ENCODE data around the gene IFNA6.

Gene IFNA6

DNA sequence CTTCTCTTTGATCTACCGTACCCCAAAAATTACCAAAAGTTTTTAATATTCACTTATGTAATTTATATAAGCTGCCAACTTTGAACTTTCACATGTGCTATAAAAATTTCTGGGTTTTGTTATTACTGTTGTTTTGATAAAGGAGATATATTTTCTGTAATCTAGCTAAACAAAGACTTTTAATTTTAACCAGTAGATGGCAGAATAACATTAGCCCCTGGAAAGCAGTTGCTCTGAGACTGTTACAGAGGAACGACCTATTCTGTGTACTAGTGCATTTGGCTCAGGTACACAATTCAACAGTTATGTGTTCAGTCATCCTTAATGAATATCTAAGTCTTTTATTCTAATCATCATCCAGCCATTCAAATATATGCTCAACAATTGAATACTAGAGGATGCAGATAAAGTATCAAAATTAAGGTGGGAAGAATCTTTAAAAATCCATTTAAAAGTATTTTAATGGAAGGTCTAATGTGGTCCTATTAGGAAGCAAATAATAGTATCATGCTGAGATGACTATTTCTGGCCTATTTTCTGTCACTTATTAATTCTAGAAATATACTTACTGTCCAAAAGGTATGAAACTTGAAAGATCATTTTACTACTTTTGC, 24.1 kb downstream of the IFNA6 start:
- DNase-seq (ENCODE audit: low spot score) = peak; percentile 42
- ChIA-PET CTCF (interaction anchor here (0.6 to 1.8 kb wide), 7 partner anchors 48 to 611 kb away, joined by 3 to 8 read pairs (median 3); no protein-coding TSS in a partner anchor), POLR2A (ENCODE audit: low non-redundant PET) (no interaction called here)
- TF ChIP-seq, protein P1, sequence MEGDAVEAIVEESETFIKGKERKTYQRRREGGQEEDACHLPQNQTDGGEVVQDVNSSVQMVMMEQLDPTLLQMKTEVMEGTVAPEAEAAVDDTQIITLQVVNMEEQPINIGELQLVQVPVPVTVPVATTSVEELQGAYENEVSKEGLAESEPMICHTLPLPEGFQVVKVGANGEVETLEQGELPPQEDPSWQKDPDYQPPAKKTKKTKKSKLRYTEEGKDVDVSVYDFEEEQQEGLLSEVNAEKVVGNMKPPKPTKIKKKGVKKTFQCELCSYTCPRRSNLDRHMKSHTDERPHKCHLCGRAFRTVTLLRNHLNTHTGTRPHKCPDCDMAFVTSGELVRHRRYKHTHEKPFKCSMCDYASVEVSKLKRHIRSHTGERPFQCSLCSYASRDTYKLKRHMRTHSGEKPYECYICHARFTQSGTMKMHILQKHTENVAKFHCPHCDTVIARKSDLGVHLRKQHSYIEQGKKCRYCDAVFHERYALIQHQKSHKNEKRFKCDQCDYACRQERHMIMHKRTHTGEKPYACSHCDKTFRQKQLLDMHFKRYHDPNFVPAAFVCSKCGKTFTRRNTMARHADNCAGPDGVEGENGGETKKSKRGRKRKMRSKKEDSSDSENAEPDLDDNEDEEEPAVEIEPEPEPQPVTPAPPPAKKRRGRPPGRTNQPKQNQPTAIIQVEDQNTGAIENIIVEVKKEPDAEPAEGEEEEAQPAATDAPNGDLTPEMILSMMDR (conservative IDR thresholded peaks at IDR 0.05; ENCODE audit: low read depth) = peak; percentile 89
- H3K27ac ChIP-seq = no peak overlapping the region

DNA sequence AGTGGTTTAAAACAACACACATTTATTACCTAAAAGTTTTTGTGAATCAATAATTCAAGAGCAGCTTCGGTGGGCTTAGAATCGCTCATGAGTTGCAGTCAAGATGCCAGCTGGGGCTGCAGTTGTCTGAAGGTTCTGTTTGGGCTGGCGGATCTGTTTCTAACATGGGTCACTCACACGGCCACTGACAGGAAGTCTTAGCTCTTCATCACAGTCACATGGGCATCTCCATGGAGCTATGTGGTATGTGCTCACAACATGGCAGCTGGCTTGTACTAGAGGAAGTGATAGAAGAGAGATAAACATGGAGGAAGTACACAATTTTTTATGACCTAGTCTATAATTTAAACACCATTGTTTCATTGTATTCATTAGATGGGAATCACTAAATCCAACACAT, 26.6 kb downstream of the IFNA6 start:
- POLR2A ChIA-PET (ENCODE audit: low non-redundant PET) = no interaction called here
- no peak overlapping the region for H3K27ac ChIP-seq
- no peak for DNase-seq (ENCODE audit: low spot score)
- CTCF ChIA-PET = interaction anchor here (0.5 to 1.5 kb wide), 2 partner anchors 30 to 110 kb away, joined by 3 to 5 read pairs; no protein-coding TSS in a partner anchor
- TF ChIP-seq, protein P1 (conservative IDR thresholded peaks at IDR 0.05; ENCODE audit: low read depth) = no peak

DNA sequence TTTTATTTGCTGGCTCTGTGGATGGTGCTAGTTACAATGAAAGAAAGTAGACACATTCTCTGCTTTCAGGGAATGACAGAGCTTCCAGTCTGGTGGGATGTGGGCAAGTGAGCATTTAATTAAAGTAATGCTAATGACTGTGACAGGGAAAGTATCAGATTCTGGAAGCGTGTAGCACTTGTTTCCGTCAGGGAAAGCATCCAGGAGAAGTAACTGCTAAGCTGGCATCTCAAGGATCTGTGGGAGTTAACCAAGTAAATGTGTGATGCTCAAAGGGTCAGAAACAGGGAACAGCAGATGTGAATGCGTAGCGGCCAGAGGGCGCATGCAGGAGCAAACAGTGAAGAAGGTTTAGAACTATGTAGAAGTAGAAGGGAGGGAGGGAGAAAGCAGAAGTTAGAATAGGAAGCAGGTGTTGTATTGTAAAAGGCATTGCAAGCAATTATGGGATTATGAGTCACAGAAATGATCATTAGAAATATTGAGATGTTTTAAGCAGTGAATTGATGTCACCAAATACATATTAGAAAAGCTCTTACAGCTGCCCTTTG, 27.7 kb downstream of the IFNA6 start:
- H3K27ac ChIP-seq = no peak overlapping the region
- TF ChIP-seq, protein P1 (conservative IDR thresholded peaks at IDR 0.05; ENCODE audit: low read depth) = no peak
- no peak for DNase-seq (ENCODE audit: low spot score)
- ChIA-PET CTCF (interaction anchor here (0.7 to 1.5 kb wide), 2 partner anchors 112 to 231 kb away, joined by 5 read pairs; no protein-coding TSS in a partner anchor), POLR2A (ENCODE audit: low non-redundant PET) (no interaction called here)

DNA sequence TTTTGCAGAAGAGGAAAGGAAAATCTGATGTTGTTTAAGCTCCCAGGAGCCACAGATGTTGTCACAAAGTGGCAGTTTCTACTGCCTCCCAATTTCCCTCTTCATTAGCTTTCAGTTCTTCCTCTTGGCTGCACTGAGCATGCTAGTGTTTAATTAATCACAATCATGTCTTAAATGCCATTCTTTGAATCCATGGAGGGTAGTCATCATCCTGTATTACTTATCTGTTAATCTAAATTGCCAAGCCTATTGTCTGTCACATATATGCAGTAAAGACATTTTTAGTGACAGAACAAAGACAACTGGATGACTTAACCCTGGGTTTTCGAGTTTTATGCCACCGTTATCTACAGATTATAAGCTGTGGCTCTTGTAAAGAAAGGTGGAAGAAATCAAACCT, 30.2 kb downstream of the IFNA6 start:
- DNase-seq (ENCODE audit: low spot score) = no peak
- TF ChIP-seq, protein P1 (conservative IDR thresholded peaks at IDR 0.05; ENCODE audit: low read depth) = no peak
- H3K27ac ChIP-seq = no peak overlapping the region
- ChIA-PET CTCF (no interaction called here), POLR2A (ENCODE audit: low non-redundant PET) (no interaction called here)

DNA sequence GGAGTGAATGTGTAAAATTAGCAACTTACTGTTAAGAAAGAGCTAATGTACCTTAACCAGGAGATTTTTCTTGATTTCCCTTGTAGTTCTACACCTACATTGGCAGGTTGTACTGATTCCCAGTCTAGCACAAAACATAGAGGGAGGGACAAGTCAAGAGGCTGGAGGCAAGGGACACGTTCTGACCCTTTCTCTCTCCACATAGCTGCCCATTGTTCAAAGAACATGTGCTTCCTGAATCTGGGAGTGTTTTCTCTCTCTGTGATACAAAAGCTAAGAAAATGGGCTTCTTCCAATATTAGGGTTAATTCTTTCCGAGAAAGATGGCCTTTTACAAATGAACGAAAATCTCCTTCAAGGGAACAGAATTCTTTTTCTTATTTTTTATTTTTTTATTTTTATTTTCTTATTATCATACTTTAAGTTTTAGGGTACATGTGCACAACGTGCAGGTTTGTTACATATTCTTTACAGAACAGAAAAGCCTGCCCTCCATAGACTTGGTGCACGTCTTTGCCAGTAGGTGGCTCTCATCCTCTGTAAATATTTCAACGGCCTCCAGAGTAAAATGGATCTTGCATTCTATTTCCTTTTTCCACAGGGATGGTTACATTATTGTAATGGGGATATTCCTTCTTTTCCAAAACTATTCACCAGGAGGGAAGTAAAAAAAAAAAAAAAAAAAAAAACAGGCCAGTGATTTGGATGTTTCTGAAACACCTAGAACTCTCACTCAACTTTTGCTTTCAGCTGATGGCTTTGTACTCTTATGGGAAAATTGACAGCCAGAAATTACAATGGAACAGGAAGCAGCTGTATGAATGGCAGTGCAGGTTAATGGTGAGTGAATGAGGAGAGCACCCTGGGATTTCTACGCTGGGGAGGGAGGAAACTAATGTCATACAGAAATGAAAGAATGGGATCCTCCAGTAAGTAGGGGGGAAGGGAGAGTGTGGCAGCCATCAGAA, 32.4 kb downstream of the IFNA6 start:
- ChIA-PET POLR2A (ENCODE audit: low non-redundant PET) (interaction anchor here (0.6 kb wide), 1 partner anchor 463 kb away, joined by 4 read pairs; no protein-coding TSS in a partner anchor), CTCF (interaction anchor here (0.5 to 1.4 kb wide), 31 partner anchors 10 to 1922 kb away, joined by 3 to 12 read pairs (median 3); partner anchors contain the start of gene IFNA14)
- no peak overlapping the region for H3K27ac ChIP-seq
- peak; percentile 39 for DNase-seq (ENCODE audit: low spot score)
- TF ChIP-seq, protein P1 (conservative IDR thresholded peaks at IDR 0.05; ENCODE audit: low read depth) = peak; percentile 92

DNA sequence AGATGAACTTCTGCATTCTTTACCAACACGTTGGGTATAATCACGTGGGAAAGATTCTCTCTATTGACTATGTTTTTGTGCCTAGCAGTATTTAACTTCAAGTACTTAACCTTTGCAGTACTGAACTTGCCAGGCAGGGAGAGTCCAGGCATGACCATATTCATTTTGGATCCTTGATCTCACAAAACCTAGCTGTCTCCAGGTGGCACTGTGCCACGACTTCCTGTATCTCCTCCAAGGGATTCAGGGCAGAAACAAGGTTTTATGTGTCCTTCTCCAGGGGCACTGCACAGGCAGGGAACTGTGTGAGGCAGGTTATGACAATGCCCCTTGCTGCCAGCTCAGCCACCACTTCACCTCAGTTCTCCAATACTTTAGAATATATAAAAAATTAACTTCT, 33.8 kb downstream of the IFNA6 start:
- H3K27ac ChIP-seq = no peak overlapping the region
- ChIA-PET CTCF (interaction anchor here (0.6 kb wide), 1 partner anchor 57 kb away, joined by 3 read pairs; no protein-coding TSS in a partner anchor), POLR2A (ENCODE audit: low non-redundant PET) (no interaction called here)
- no peak for DNase-seq (ENCODE audit: low spot score)
- TF ChIP-seq, protein P1 (conservative IDR thresholded peaks at IDR 0.05; ENCODE audit: low read depth) = 0 out of 2 replicates have a peak, but pooled peaks have one; percentile 21

All from RWPE1 (cell line).